OCI-LY3 (cell line): ENCODE data around the gene CCDC92.

Experiments used
- CTCF ChIP-seq: fragments of 200-600, 300-600 bp; sonication (generic); IDR thresholded peaks from 2 replicates; pipeline ENCODE4 v1.5.1; 2014; ENCODE audit warnings: antibody characterized with exemption, low read length, low read depth
- EZH2phosphoT487 ChIP-seq: fragments of 200-600 bp; shearing (Covaris generic); IDR thresholded peaks from 2 replicates; pipeline ENCODE4 v1.6.1; 2018; ENCODE audit warnings: antibody characterized with exemption, mixed run types, low read depth

- TF ChIP-seq CTCF: no peak
- TF ChIP-seq EZH2phosphoT487: no peak
Observed at GRCh38 chr12:123944696-123945095, 27.9 kb downstream of the CCDC92 start.
